Heart right ventricle (tissue), 16 donors: Measurements from ENCODE around the gene UBAC2. TPM values are rescaled to one million over a fixed set of nuclear protein-coding genes. Genes with fewer than 3 reads are reported as not detected.

Experiments
- ATAC-seq, 8 donors: fragments of 200-7000 bp; cut with Tn5 transposase; one replicate each; pipeline ENCODE4 v1.9.1; 2020; ENCODE audit warnings: mild to moderate bottlenecking in 8 of 8, moderate library complexity in 8 of 8, moderate number of reproducible peaks in 1 of 8
- DNase-seq, 2 donors: peaks; one replicate each; pipeline ENCODE4 v3.0.0-alpha.2; 2020
- H3K27ac ChIP-seq, 10 donors: fragments of 200-600 bp; sonication (generic) in 2 of 10; one replicate each; pipeline versions ENCODE4 v1.5.0 to v1.8.0; 2020 to 2022; ENCODE audit warnings: mild to moderate bottlenecking in 3 of 10
- H3K27me3 ChIP-seq, 7 donors: fragments of 200-600 bp; one replicate each; pipeline ENCODE4 v1.8.0; 2021 to 2022; ENCODE audit warnings: mild to moderate bottlenecking in 2 of 7
- H3K36me3 ChIP-seq, 9 donors: fragments of 200-600 bp; sonication (generic) in 1 of 9; one replicate each; pipeline versions ENCODE4 v1.5.0 to v1.8.0; 2020 to 2022; ENCODE audit warnings: mild to moderate bottlenecking in 2 of 9
- H3K4me1 ChIP-seq, 9 donors: fragments of 200-600 bp; sonication (generic) in 1 of 9; one replicate each; pipeline versions ENCODE4 v1.5.0 to v1.8.0; 2020 to 2022; ENCODE audit warnings: mild to moderate bottlenecking in 4 of 9
- H3K4me3 ChIP-seq, 10 donors: fragments of 200-600 bp; sonication (generic) in 2 of 10; one replicate each; pipeline versions ENCODE4 v1.5.0 to v1.8.0; 2020 to 2022; ENCODE audit warnings: mild to moderate bottlenecking in 7 of 10, moderate library complexity in 2 of 10
- H3K9me3 ChIP-seq, 11 donors: fragments of 200-600 bp in 10 of 11; sonication (generic) in 2 of 11; one replicate each; pipeline versions ENCODE4 v1.5.0 to v1.8.0; 2013 to 2022; ENCODE audit warnings: mild to moderate bottlenecking in 2 of 11, control low read depth in 1 of 11, moderate library complexity in 1 of 11
- CTCF ChIP-seq, 9 donors: fragments of 200-600 bp; sonication (generic) in 2 of 9; IDR thresholded peaks; one replicate each; pipeline versions ENCODE4 v1.5.0 to v1.8.0; 2021 to 2022; ENCODE audit warnings: antibody characterized with exemption in 9 of 9, mild to moderate bottlenecking in 5 of 9, moderate library complexity in 1 of 9
- WGBS, 2 donors: extraction: QIAGEN DNeasy Blood & Tissue Kit; methylation state at CpG; one replicate each; pipeline ENCODE4 v1.1.7; 2013; ENCODE audit warnings: inconsistent platforms in 1 of 2; 5-methylcytosine and 5-hydroxymethylcytosine counted together
- intact Hi-C, 10 donors: fragments of 100-400 bp; cut with DNase I; formaldehyde crosslinking; loops; one replicate each; pipeline versions ENCODE4 v1.11.1 to v1.14.2; 2022
- polyA plus RNA-seq, 2 donors: library from polyadenylated mRNA; stranded (reverse); fragments of 200-250 nt; gene quantifications; one replicate each; pipeline ENCODE4 v1.2.3, GENCODE V29; 2013
- total RNA-seq, 10 donors: library from RNA; stranded (reverse); fragmentation: NEBNext Ultra II Directional in 3 of 10; extraction: Animal tissue kit (Norgen Biotek cat#: 25700) in 3 of 10; gene quantifications; one replicate each; pipeline versions ENCODE4 v1.2.1 to v1.2.4, GENCODE V29; 2021 to 2023
- donor health status: Arrhythmogenic right ventricular cardiomyopathy.
- donor health status: ischemic (EF 13 %, LVEDD 7.1; RV severe dilation, severe dysfunction).
- donor health status: healthy with polysubstance abuse.
- donor health status: DM: no; HTN: yes; CAD: no.
- donor health status: DM: no; HTN: no; CAD: no.
- donor health status: ischemic (EF 25% LVEDD 6.9; RV normal size, moderate dysfunction).
- donor health status: ischemic (EF 25% LVEDD 5.7; RV mildly dilated, moderate dysfunction).
- donor health status: healthy.
- donor health status: DM: yes; HTN: yes; CAD: no.
- donor health status: Ischemic cardiomyopathy.
- donor health status: ischemic (EF 35%, LVEDD 5.7; RV mildly dilated, moderate dysfunction).
- donor health status: nonischemic (EF 11% LVEDD 7.7; RV severe dilation, severe dysfunction).
- donor health status: DM: yes; HTN: yes; CAD: no.
- donor health status: PGD.
- donor health status: ischemic (EF 29% LVEDD 5.4; RV normal size, mild dysfunction).
- donor health status: nonischemic (EF 23%, LVEDD 6.1; RV moderate dilation, normal function).

The UBAC2 gene
- total and polyA plus RNA-seq, 12 donors, result 31.8 to 60.4 (median 47.0) TPM

GRCh38 chr13:99206226-99206625 is 5.6 kb downstream of the UBAC2 start:
- WGBS, 2 donors, result 96 to 99% methylated on average over 8 of the region's 8 CpGs
- Histone ChIP-seq H3K9me3 (no peaks in the 10 kb centered on the region), H3K4me3 (no peak overlapping the region), H3K27ac (no peak overlapping the region), H3K27me3 (no peaks in the 10 kb centered on the region), H3K4me1 (peaks cover 7 to 44% (median 36%) of the 10 kb centered on the region in 9 donors), H3K36me3 (peaks cover 0 to 18% (median 0%) of the 10 kb centered on the region in 9 donors)
- no peak for ATAC-seq
- TF ChIP-seq CTCF (IDR thresholded peaks at IDR 0.05), result no peak
- no peak for DNase-seq
- intact Hi-C loops, result no loop called here

- no peaks in the 10 kb centered on the region for H3K27me3 ChIP-seq
- H3K27ac ChIP-seq, result no peak overlapping the region
- H3K9me3 ChIP-seq, result no peaks in the 10 kb centered on the region
- intact Hi-C loops, result no loop called here
- peaks cover 7 to 46% (median 32%) of the 10 kb centered on the region in 9 donors for H3K4me1 ChIP-seq
- WGBS, 2 donors, result 97% methylated on average over 5 of the region's 5 CpGs
- H3K36me3 ChIP-seq, result peaks cover 0 to 18% (median 0%) of the 10 kb centered on the region in 9 donors
- TF ChIP-seq CTCF (IDR thresholded peaks at IDR 0.05), result no peak
- DNase-seq (no peak), ATAC-seq (no peak)
- H3K4me3 ChIP-seq, result no peak overlapping the region
Observed at GRCh38 chr13:99206873-99207272, 6.2 kb downstream of the UBAC2 start.

GRCh38 chr13:99207511-99207910 is 6.9 kb downstream of the UBAC2 start:
- ATAC-seq, result no peak
- no peaks in the 10 kb centered on the region for H3K9me3 ChIP-seq
- TF ChIP-seq CTCF (IDR thresholded peaks at IDR 0.05), result no peak
- H3K27me3 ChIP-seq, result no peaks in the 10 kb centered on the region
- DNase-seq, result no peak
- WGBS, 2 donors, result 93 to 94% methylated on average over 7 of the region's 7 CpGs
- H3K4me1 ChIP-seq, result peaks cover 4 to 39% (median 26%) of the 10 kb centered on the region in 9 donors
- no peak overlapping the region for H3K27ac ChIP-seq
- intact Hi-C loops, result no loop called here
- no peak overlapping the region for H3K4me3 ChIP-seq
- H3K36me3 ChIP-seq, result peaks cover 0 to 18% (median 0%) of the 10 kb centered on the region in 9 donors

GRCh38 chr13:99208185-99208584 is 7.5 kb downstream of the UBAC2 start:
- Histone ChIP-seq H3K9me3 (no peaks in the 10 kb centered on the region), H3K36me3 (peaks cover 0 to 20% (median 0%) of the 10 kb centered on the region in 9 donors), H3K27me3 (no peaks in the 10 kb centered on the region), H3K4me3 (no peak overlapping the region), H3K27ac (peak overlapping the region in 1 of 10 donors; percentile 6), H3K4me1 (peaks cover 3 to 33% (median 21%) of the 10 kb centered on the region in 9 donors)
- intact Hi-C loops, result no loop called here
- TF ChIP-seq CTCF (IDR thresholded peaks at IDR 0.05), result no peak
- ATAC-seq, result no peak
- no peak for DNase-seq
- 94 to 97% methylated on average over 3 of the region's 3 CpGs for WGBS, 2 donors
